ENCODE measurements around the gene DMD.
"Not testable (repeated sequence)": the region's sequence is repeated elsewhere in the genome, so short reads cannot be mapped to it uniquely, and the experiment has no call there.

Gene DMD

GRCh38 chrX:31500921-31501320 lies 1710.4 kb downstream of the DMD start:
- DNase-seq = no peak
- H3K27ac Mint-ChIP-seq = no peak overlapping the region

GRCh38 chrX:31499109-31499508 lies 1712.2 kb downstream of the DMD start:
- H3K27ac Mint-ChIP-seq = no peak overlapping the region
- H3K36me3 Mint-ChIP-seq = no peaks in the 10 kb centered on the region
- H3K4me1 Mint-ChIP-seq = no peaks in the 10 kb centered on the region
- H3K9me3 Mint-ChIP-seq = no peaks in the 10 kb centered on the region
- CTCF ChIA-PET = no interaction called here
- no peak for DNase-seq
- H3K4me3 Mint-ChIP-seq = no peak overlapping the region
- no peaks in the 10 kb centered on the region for H3K27me3 Mint-ChIP-seq

More at GRCh38 chrX:31500921-31501320, 1710.4 kb downstream of the DMD start:
- Mint-ChIP-seq H3K9me3 (no peaks in the 10 kb centered on the region), H3K27me3 (no peaks in the 10 kb centered on the region), H3K4me3 (no peak overlapping the region), H3K4me1 (no peaks in the 10 kb centered on the region), H3K36me3 (no peaks in the 10 kb centered on the region)
- CTCF ChIA-PET = no interaction called here

- no peak for DNase-seq
- H3K9me3 Mint-ChIP-seq = no peaks in the 10 kb centered on the region
- no peak overlapping the region for H3K4me3 Mint-ChIP-seq
- no peaks in the 10 kb centered on the region for H3K36me3 Mint-ChIP-seq
- no peaks in the 10 kb centered on the region for H3K4me1 Mint-ChIP-seq
- no peak overlapping the region for H3K27ac Mint-ChIP-seq
- H3K27me3 Mint-ChIP-seq = no peaks in the 10 kb centered on the region
- CTCF ChIA-PET = no interaction called here
Measured at GRCh38 chrX:31497086-31497485, 1714.3 kb downstream of the DMD start.

- Mint-ChIP-seq H3K27ac (no peak overlapping the region), H3K36me3 (no peaks in the 10 kb centered on the region), H3K9me3 (peaks cover 3% of the 10 kb centered on the region), H3K4me3 (no peak overlapping the region), H3K4me1 (no peaks in the 10 kb centered on the region), H3K27me3 (no peaks in the 10 kb centered on the region)
- DNase-seq = no peak
- CTCF ChIA-PET = no interaction called here
Measured at GRCh38 chrX:31487951-31488350, 1723.4 kb downstream of the DMD start.

- Mint-ChIP-seq H3K4me3 (no peak overlapping the region), H3K27me3 (no peaks in the 10 kb centered on the region), H3K9me3 (no peaks in the 10 kb centered on the region), H3K36me3 (no peaks in the 10 kb centered on the region), H3K27ac (no peak overlapping the region), H3K4me1 (no peaks in the 10 kb centered on the region)
- DNase-seq = no peak
- CTCF ChIA-PET = no interaction called here
Measured at GRCh38 chrX:31483336-31483735, 1728.0 kb downstream of the DMD start.

- Mint-ChIP-seq H3K4me3 (no peak overlapping the region), H3K36me3 (no peaks in the 10 kb centered on the region), H3K27ac (no peak overlapping the region), H3K9me3 (no peaks in the 10 kb centered on the region), H3K4me1 (no peaks in the 10 kb centered on the region), H3K27me3 (no peaks in the 10 kb centered on the region)
- DNase-seq = no peak
- CTCF ChIA-PET = no interaction called here
Measured at GRCh38 chrX:31480696-31481095, 1730.7 kb downstream of the DMD start.

- H3K4me1 Mint-ChIP-seq = no peaks in the 10 kb centered on the region
- H3K27me3 Mint-ChIP-seq = no peaks in the 10 kb centered on the region
- no peaks in the 10 kb centered on the region for H3K36me3 Mint-ChIP-seq
- CTCF ChIA-PET = no interaction called here
- no peaks in the 10 kb centered on the region for H3K9me3 Mint-ChIP-seq
- no peak overlapping the region for H3K4me3 Mint-ChIP-seq
- no peak overlapping the region for H3K27ac Mint-ChIP-seq
- DNase-seq = no peak
Measured at GRCh38 chrX:31471229-31471628, 1740.1 kb downstream of the DMD start.

- DNase-seq, H3K4me3 Mint-ChIP-seq, H3K27me3 Mint-ChIP-seq, H3K9me3 Mint-ChIP-seq, H3K4me1 Mint-ChIP-seq, H3K36me3 Mint-ChIP-seq, H3K27ac Mint-ChIP-seq, CTCF ChIA-PET: not testable (repeated sequence)
Measured at GRCh38 chrX:31470753-31471152, 1740.6 kb downstream of the DMD start.

- no peak overlapping the region for H3K4me3 Mint-ChIP-seq
- H3K9me3 Mint-ChIP-seq = no peaks in the 10 kb centered on the region
- DNase-seq = no peak
- no peak overlapping the region for H3K27ac Mint-ChIP-seq
- H3K27me3 Mint-ChIP-seq = no peaks in the 10 kb centered on the region
- H3K36me3 Mint-ChIP-seq = no peaks in the 10 kb centered on the region
- H3K4me1 Mint-ChIP-seq = no peaks in the 10 kb centered on the region
- CTCF ChIA-PET = interaction anchor here (0.8 kb wide), 1 partner anchor 417 kb away, joined by 3 read pairs; no protein-coding TSS in a partner anchor
Measured at GRCh38 chrX:31464306-31464915, 1746.9 kb downstream of the DMD start.

GRCh38 chrX:31461266-31461665 lies 1750.1 kb downstream of the DMD start:
- no peaks in the 10 kb centered on the region for H3K9me3 Mint-ChIP-seq
- H3K27ac Mint-ChIP-seq = no peak overlapping the region
- CTCF ChIA-PET = no interaction called here
- no peaks in the 10 kb centered on the region for H3K36me3 Mint-ChIP-seq
- no peaks in the 10 kb centered on the region for H3K27me3 Mint-ChIP-seq
- no peak overlapping the region for H3K4me3 Mint-ChIP-seq
- no peaks in the 10 kb centered on the region for H3K4me1 Mint-ChIP-seq
- DNase-seq = no peak

- DNase-seq = no peak
- CTCF ChIA-PET = no interaction called here
- Mint-ChIP-seq H3K4me3 (no peak overlapping the region), H3K27me3 (no peaks in the 10 kb centered on the region), H3K36me3 (no peaks in the 10 kb centered on the region), H3K9me3 (no peaks in the 10 kb centered on the region), H3K4me1 (no peaks in the 10 kb centered on the region), H3K27ac (no peak overlapping the region)
Measured at GRCh38 chrX:31459361-31459760, 1752.0 kb downstream of the DMD start.

GRCh38 chrX:31449965-31450364 lies 1761.4 kb downstream of the DMD start:
- no peaks in the 10 kb centered on the region for H3K36me3 Mint-ChIP-seq
- no peaks in the 10 kb centered on the region for H3K27me3 Mint-ChIP-seq
- no peak overlapping the region for H3K4me3 Mint-ChIP-seq
- no peaks in the 10 kb centered on the region for H3K9me3 Mint-ChIP-seq
- no peak for DNase-seq
- H3K4me1 Mint-ChIP-seq = no peaks in the 10 kb centered on the region
- CTCF ChIA-PET = no interaction called here
- no peak overlapping the region for H3K27ac Mint-ChIP-seq

GRCh38 chrX:31449081-31449480 lies 1762.3 kb downstream of the DMD start:
- no peak overlapping the region for H3K4me3 Mint-ChIP-seq
- CTCF ChIA-PET = no interaction called here
- no peaks in the 10 kb centered on the region for H3K27me3 Mint-ChIP-seq
- H3K27ac Mint-ChIP-seq = no peak overlapping the region
- no peak for DNase-seq
- H3K4me1 Mint-ChIP-seq = no peaks in the 10 kb centered on the region
- no peaks in the 10 kb centered on the region for H3K9me3 Mint-ChIP-seq
- no peaks in the 10 kb centered on the region for H3K36me3 Mint-ChIP-seq

GRCh38 chrX:31445542-31445941 lies 1765.8 kb downstream of the DMD start:
- Mint-ChIP-seq H3K36me3 (no peaks in the 10 kb centered on the region), H3K27ac (no peak overlapping the region), H3K4me3 (no peak overlapping the region), H3K27me3 (no peaks in the 10 kb centered on the region), H3K9me3 (no peaks in the 10 kb centered on the region), H3K4me1 (no peaks in the 10 kb centered on the region)
- CTCF ChIA-PET = no interaction called here
- DNase-seq = no peak

GRCh38 chrX:31443654-31444053 lies 1767.7 kb downstream of the DMD start:
- H3K9me3 Mint-ChIP-seq = no peaks in the 10 kb centered on the region
- H3K27me3 Mint-ChIP-seq = no peaks in the 10 kb centered on the region
- CTCF ChIA-PET = no interaction called here
- no peaks in the 10 kb centered on the region for H3K4me1 Mint-ChIP-seq
- H3K27ac Mint-ChIP-seq = no peak overlapping the region
- DNase-seq = no peak
- no peak overlapping the region for H3K4me3 Mint-ChIP-seq
- no peaks in the 10 kb centered on the region for H3K36me3 Mint-ChIP-seq

- no peaks in the 10 kb centered on the region for H3K36me3 Mint-ChIP-seq
- H3K4me3 Mint-ChIP-seq = no peak overlapping the region
- no peaks in the 10 kb centered on the region for H3K9me3 Mint-ChIP-seq
- H3K27me3 Mint-ChIP-seq = no peaks in the 10 kb centered on the region
- CTCF ChIA-PET = no interaction called here
- DNase-seq = no peak
- H3K4me1 Mint-ChIP-seq = no peaks in the 10 kb centered on the region
- H3K27ac Mint-ChIP-seq = no peak overlapping the region
Measured at GRCh38 chrX:31440546-31440945, 1770.8 kb downstream of the DMD start.

All from activated naive CD4-positive, alpha-beta T cell treated with anti-CD3 and anti-CD28 coated beads, Interleukin-2, amount 10 ng/mL, durations not matched to agents 7 days and 5 days (primary cell).